GM19351 (cell line): ENCODE results near the gene KLHL22.
"Not testable (repeated sequence)": the region's sequence is repeated elsewhere in the genome, so short reads cannot be mapped to it uniquely, and the experiment has no call there.

Experiments used
- ATAC-seq: cut with Tn5 transposase; IDR thresholded peaks from one replicate; pipeline ENCODE4 v1.9.1; 2021; ENCODE audit warnings: mild to moderate bottlenecking, moderate library complexity; ENCODE audit not compliant: unreplicated experiment

KLHL22 gene, protein sequence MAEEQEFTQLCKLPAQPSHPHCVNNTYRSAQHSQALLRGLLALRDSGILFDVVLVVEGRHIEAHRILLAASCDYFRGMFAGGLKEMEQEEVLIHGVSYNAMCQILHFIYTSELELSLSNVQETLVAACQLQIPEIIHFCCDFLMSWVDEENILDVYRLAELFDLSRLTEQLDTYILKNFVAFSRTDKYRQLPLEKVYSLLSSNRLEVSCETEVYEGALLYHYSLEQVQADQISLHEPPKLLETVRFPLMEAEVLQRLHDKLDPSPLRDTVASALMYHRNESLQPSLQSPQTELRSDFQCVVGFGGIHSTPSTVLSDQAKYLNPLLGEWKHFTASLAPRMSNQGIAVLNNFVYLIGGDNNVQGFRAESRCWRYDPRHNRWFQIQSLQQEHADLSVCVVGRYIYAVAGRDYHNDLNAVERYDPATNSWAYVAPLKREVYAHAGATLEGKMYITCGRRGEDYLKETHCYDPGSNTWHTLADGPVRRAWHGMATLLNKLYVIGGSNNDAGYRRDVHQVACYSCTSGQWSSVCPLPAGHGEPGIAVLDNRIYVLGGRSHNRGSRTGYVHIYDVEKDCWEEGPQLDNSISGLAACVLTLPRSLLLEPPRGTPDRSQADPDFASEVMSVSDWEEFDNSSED

DNA sequence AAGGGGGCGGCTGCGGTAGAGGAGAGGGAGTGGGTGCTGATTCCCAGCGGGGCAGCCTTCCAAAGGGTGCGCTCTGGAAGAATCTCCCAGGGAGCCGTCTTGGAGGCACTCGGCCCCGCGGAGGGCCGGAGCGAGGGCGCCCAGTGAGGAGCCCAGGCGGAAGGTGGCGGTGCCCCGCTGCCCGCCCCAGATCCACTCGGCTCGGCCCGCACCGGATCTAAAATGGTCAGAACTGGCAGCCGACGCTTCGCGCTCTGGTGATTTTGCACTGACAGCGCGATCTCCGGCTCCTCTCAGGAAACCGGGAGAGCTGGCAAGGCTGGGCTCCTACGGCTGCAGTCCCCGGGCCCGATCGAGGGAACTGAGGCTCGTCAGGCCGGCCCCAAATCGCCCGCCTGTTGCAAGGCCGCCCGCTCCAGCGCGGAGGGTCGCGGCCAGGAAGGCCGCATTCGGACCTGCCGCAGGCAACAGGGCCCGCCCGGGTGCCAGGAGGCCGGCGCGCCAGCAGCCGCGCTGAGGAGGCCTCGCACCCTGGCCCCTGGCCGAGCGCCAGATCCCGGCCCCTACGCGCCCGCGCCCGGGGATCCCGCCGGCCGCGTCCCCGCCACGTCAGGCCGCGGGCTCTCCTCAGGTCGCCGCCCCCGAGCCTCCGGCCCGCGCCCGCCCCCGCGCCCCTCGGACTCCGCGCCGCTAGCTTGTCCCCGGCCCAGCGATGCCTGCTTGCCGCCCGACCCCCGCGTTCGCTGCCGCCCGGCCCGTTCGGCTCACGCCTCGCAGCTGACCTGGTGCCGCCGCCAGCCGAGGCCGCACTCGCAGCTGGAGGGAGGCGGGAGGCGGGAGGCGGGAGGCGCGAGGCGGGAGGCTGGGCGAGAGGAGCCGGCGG lies at the start of gene KLHL22:
TSS of gene KLHL22 (minus strand) at position 818 of the 883 bp plus-strand sequence. CDS start 6,584 bp downstream, outside the sequence.
- ATAC-seq: peak; percentile 34

DNA sequence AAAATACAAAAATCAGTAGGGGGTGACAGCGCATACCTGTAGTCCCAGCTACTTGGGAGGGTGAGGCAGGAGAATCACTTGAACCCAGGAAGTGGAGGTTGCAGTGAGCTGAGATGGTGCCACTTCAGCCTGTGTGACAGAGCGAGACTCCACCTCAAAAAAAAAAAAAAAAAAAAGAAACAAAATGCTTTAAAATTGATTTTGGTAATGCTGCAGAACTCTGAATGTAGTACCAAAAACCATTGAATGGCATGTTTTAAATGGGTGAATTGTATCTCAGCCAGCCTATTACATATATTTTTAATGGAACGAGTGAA lies 49.7 kb upstream of the KLHL22 start:
- ATAC-seq: not testable (repeated sequence)

DNA sequence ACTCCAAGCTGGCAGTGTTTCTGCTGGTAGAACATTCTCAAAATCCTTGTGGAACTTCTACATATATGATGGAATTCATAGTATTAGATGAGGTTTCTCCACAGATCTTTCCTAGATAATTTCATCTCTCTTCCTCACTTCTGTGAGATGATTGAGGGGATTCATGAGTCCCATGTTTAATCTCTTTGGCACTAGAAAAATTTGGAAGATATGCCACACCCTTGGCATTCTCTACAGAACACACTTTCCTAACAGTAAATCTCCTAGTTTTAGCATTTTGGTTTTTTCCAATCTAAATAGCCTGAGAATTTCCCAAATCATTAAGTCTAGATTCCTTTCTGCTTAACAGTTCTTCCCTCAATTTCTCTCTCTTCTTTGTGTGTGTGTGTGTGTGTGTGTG lies 47.1 kb upstream of the KLHL22 start:
- ATAC-seq: no peak

DNA sequence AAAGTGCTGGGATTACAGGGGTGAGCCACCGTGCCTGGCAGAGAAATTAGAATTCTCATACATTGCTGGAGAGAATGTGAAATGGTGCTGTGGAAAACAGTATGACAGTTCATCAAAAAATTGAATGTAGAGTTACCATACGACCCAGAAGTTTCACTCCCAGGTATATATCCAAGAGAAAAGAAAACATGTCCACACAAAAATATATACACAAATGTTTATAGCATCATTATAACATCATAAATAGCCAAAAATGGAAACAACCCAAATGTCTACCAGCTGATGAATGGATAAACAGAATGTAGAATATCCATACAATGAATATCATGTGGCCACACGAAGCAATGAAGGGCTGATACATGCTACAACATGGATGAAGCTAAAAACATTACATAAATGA lies 46.5 kb upstream of the KLHL22 start:
- no peak for ATAC-seq

DNA sequence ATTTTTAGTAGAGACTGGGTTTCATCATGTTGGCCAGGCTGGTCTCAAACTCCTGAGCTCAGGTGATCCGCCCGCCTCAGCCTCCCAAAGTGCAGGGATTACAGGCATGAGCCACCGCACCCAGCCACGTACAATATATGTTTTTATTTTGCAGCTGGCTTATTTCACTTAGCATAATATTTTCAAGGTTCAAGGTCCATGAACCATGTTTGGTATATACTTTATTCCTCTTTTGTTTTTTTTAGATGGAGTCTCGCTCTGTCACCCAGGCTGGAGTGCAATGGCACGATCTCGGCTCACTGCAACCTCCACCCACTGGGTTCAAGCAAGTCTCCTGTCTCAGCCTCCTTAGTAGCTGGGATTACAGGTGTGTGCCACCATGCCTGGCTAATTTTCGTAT lies 43.3 kb upstream of the KLHL22 start:
- ATAC-seq: not testable (repeated sequence)

DNA sequence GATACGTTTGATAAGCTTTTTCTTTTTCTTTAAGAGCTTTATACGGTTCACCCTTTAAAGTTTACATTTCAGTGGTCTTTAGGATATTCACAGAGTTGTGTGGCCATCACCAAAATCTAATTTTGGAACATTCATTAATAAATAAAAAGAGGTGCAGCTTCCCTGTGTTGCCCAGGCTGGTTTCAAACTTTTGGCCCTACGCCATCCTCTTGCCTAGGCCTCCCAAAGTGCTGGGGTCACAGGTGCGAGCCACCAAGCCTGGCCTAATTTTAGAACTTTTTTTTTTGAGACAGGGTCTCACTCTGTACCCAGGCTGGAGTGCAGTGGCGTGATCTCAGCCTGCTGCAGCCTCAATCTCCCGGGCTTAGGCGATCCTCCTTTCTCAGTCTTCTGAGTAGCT lies 42.4 kb upstream of the KLHL22 start:
- ATAC-seq: no peak

DNA sequence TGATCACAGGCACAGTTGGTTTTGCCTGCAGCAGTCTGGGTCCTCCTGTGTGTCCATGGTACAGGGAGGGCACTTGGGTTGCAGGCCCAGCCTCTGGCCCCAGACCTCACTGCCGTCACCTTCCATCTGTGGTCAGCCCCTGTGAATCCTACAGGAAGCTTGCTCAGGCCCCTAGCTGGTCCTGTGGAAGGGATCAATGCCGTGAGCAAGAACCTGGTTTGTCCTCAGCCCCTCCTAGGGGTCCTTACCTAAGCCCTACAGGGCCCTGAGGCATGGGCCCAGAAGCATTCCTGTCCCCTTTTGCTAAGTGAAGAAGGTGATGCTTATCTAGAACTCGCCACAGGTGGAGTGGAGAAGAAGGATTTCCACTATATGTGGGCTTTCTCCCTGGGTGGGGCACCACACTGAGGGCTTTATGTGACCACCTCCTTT lies 41.7 kb upstream of the KLHL22 start:
- ATAC-seq: no peak

DNA sequence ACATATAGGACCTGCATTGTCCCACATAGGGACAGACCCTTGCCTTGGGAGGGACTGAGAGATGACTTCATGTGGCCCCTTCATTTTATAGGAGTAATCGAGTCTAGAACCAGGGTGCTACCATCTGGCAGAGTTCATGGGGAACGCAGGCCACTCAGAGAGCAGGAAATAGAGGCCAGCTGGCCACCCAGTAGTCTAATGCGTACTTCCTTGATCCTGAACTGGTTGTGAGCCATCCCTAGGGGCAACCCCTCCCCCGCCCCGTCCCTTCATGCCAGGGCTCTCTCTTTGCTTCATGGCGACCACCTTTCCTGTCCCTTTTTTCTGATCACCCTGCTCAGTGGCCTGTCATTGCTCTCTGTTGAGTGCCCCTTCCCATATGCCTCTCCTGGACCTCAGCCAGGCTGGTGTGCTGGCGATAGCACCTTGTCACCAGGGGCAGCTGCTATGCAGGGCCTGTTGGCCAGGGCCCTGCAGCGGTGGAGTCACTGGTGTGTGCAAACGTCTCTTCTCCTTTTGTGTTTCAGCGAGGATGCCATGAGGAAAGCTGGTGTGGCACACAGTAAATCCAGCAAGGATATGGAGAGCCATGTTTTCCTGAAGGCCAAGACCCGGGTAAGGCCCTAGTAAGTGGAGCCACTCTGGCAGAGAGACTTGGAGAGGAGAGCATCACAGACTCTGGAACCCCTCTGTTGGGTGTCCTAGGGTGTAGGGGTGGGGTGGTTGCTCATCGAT lies 41.2 kb upstream of the KLHL22 start:
- ATAC-seq: no peak

DNA sequence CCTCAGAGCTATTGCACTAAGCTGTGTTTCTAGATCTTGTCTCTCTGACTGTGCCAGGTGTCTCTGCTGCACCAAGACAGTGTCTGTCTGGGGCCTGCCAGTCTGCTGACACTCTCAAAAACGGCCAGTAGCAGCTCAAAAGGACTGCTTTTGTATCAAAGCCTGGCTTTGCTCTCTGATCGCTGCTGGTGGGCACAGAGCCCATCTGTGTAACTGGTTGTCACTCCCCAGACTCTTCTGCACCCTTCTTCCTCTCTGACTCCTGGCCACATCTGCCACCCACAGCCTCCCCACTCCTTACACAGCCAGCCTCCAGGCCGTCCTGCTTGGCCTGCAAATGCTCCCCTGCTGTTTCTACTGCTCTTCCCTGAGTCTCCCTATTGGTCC lies 38.3 kb upstream of the KLHL22 start:
- ATAC-seq: no peak

DNA sequence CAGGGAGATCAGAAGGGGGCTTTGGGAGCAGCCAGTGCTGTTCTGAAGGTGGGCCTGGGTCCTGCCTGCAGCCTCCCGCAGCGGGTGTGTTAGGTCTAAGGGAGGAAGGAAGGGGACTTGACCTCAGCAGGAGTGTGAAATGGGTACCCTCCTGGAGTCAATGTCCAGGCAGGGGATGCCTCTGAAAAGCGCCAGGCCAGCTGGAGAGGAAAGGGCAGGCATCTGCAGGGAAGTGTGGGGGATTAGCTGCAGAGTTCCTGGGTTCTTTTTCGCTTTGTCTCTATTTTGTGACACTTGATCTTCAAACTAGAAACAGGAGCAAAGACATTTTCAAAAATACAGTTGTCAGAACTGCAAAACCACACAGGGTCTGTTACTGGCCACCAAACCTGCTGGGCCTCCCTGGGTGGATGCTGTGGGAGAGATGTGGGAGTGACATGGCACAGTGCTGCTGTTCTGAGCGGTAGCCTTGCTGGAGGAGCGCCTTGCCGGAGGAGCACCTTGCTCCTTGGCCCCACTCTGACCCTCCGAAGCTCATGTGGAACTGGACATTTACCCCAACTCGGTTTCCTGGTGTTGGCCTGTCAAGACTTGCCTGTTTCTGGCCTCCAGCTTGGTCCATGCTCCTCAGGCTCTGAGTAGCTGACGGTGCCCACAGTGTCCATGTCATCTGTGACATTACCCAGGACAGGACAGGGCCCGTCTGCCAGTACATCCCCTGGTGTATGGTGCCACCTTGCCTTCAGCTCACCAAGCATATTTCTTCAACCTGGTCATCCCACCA lies 37.7 kb upstream of the KLHL22 start:
- ATAC-seq: no peak

DNA sequence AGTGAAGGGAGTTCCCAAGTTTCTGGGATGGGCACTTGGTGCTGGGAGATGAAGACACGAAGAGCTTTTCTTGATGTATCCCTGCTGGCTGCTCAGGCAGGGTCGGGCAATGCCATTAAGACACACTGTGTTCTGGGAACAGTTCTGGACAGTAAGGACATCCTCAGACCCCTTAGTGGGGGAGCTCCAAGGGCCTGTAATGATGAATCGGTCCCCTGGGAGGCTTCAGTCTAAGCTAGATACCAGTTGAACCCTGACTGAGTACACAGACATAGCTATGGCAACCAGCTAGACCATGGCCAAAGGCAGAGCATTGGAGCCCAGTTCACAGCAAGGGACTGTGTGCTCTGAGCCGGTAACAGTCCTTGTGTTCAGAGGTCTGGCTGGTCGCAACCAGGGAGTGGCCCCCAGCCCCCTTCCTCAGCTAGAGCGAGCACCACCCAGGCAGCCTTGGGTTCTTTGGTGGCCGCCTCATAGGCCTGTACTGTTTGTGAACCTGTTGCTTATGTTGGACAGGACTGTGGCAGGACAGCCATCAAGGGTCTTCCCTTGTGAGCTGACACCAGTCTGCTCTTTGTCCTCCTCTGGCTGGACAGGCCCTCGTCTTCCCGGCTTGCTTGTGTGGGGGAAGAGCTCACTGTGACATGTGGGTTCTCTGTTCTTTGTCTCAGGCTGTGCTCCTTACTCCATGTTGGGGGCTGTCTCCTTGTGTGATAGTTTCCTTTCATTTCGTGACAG lies 36.8 kb upstream of the KLHL22 start:
- no peak for ATAC-seq

DNA sequence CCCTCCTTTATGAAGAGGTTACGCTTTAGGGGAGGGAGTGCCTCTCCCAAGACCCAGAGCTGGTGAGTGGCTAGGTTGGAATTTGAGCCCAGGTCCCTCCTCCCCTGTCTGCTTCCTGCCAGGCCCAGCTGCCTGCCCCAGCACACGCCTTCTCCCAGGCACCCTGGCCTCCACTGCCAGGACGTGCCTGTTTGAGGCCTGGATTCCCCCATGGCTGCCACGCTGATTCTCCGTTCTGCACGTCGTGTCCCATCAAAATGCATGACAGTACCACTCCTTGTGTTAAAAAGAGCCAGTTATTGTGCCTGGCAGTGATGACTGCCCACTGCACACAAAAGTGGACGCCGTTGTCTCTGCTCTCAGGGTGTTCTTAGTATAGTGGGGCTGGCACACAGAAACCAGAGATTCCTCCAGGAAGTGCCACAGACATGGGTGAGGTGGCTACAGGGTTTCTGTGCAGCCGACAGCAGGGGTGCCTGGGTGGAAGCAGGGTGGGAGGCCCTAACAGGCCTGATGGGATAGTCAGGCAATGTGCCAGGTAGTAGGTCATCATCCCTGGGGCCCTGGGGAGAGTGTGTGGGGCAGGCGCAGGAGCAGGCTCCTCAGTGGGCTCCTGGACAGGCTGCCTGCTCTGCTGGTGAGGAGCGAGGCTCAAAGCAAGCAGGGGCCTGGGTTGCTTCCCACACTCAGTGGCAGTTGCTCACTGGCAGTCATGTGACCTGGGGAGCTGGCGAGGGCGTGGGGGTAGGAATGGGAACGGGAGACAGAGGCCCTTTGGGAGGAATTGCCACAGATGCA lies 36.0 kb upstream of the KLHL22 start:
- ATAC-seq: no peak

DNA sequence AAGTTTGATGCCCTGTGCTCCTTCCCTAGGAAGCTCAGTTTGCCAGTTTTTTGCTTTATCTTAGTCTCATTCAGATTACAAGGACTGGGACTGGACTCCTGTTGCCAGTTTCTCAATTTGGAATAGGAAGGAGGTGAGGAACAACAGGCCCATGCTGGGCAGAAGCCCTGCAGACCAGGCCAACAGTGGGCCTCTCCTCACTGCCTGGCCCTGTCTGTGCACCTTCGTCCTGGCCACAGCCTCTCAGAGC lies 35.5 kb upstream of the KLHL22 start:
- no peak for ATAC-seq

DNA sequence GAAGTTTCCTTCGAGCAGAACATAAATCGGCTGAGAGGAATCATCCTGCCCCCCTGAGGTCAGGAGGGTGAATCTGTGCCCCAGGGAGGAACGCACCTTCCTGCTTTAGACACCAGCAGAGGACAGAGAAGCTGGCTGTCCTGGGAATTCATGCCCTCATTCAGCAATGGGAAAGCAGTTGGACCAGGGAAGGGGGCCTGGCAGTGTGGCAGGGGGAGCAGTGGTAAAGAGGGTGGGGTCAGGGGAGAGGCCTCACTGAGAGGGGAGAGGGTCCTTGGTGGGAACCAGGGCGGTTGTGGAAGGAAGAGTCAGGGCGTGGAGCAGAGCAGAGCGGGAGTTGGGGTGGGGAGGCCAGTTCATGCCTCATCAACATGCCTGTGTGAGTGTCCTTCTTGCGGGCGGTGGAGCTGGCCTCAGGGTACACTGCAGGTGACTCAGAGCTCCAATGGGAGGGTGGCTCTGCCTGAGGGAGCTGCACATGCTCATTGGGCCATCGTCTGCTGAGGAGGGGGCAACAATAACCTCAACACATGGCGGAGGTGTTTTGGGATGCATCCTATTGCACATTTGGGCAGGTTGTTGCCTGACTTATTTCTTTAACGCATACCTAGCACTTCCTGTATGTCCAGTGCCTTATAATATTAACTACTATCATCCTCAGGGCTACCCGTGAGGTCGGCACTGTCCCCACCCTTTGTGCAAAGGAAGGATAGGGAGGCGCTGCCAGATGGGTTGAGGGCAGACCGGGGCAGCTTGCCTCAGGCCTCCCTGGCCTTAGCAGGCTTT lies 35.0 kb upstream of the KLHL22 start:
- ATAC-seq: no peak

DNA sequence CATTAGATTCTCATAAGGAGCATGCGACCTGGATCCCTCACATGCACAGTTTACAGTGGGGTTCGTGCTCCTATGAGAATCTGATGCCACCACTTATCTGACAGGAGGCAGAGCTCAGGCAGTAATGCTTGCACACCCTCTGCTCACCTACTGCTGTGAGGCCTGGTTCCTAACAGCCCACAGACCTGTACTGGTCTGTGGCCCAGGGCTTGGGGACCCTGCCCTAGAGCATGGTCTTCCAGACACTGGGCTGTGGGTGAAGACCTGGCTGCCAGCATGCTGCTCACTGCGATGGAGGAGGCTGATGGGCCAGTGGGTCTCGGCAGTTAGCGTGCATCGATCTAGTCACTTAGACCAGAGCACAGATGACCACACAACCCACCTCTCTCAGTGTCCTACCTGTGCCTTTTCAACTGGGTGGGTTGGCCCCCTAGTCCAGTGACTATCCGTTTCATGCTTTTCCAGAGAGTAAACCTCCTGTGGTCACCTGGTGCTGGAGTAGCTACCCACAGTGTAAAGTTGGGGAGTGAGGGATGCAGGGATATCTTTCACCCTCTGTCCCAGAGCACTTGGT lies 32.9 kb upstream of the KLHL22 start:
- no peak for ATAC-seq

DNA sequence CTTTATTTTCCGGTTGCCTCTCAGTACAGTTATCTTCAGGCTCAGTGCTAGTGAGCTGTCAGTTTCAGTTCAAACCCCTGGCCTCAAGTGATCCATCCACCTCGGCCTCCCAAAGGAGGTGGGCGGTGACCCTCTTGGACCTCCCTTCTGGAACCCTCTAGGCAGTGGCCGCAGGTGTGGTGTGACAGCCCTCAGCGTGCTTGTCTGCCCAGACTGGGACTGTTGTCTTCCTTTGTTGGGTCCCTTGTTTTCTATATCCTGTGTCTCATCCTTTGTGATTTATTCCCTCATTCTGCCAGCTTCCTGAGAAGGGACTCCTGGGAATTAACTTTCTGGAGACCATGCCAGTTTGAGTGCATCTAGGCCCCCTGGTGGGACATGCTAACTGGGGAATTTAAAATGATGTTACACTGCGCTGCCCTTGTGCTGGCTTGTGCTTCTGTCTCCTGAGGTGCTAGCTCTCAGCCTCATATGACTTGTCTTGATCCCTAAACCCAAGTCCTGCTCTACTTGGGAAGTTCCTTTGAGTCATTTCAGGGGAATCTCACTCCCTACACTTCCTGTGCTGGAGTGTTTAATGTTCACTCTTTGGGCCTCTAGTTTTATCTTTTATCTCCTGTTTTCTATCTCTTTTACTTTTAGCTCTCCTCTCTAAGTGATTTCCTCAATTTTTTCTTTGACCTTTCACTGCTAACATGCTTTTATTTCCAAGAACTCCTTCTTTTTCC lies 31.2 kb upstream of the KLHL22 start:
- no peak for ATAC-seq

DNA sequence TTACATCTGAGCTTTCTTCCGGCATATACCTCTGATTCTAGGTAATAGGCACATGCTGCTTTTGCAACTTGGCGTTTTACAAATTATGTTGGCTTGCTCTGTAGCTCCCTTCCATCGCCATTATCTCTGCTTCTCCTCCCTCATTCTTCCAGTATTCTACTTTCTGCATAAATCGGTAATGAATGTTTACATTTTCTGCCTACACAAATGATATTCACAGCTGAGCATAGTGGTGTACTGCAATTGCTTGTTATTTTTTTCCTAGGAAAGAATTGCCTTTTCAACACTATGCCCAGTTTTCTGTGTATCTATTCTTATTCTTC lies 30.7 kb upstream of the KLHL22 start:
- no peak for ATAC-seq
